RWPE1 (cell line): ENCODE measurements around the gene MRPL37.

ENCODE experiments used
- CTCF ChIA-PET: fragments of 350-600 bp; sonication (Branson Sonifier 250); formaldehyde crosslinking; extraction: SDS; loops from one replicate; lab custom pipeline; 2021; lab: Yijun Ruan, JAX
- POLR2A ChIA-PET: fragments of 400-600 bp; formaldehyde crosslinking; extraction: SDS; loops from one replicate; lab custom pipeline; 2020; ENCODE audit warnings: antibody characterized with exemption; ENCODE audit not compliant: low non-redundant PET; lab: Yijun Ruan, JAX
- DNase-seq: peaks from one replicate; pipeline ENCODE4 v3.0.0; 2012; ENCODE audit warnings: low spot score
- H3K27ac ChIP-seq: fragments of 450-650 bp; 2 replicates; pipeline ENCODE4 v1.5.1; 2017
- CTCF ChIP-seq: fragments of 450-650 bp; conservative IDR thresholded peaks from 2 replicates; pipeline ENCODE4 v1.5.1; 2017; ENCODE audit warnings: low read depth, mild to moderate bottlenecking

Gene MRPL37

GRCh38 chr1:54212872-54213271 is 12.9 kb downstream of the MRPL37 start:
- ChIA-PET POLR2A (no interaction called here), CTCF (interaction anchor here (0.5 kb wide), 1 partner anchor 108 kb away, joined by 3 read pairs; no protein-coding TSS in a partner anchor)
- TF ChIP-seq CTCF, result no peak
- no peak overlapping the region for H3K27ac ChIP-seq
- DNase-seq, result no peak

GRCh38 chr1:54215523-54215922 is 15.6 kb downstream of the MRPL37 start:
- ChIA-PET POLR2A (no interaction called here), CTCF (interaction anchor here (0.7 to 1.6 kb wide), 3 partner anchors 9 to 88 kb away, joined by 3 to 4 read pairs (median 3); no protein-coding TSS in a partner anchor)
- no peak overlapping the region for H3K27ac ChIP-seq
- TF ChIP-seq CTCF, result no peak
- no peak for DNase-seq

- ChIA-PET POLR2A (no interaction called here), CTCF (interaction anchor here (0.6 to 0.9 kb wide), 2 partner anchors 35 to 350 kb away, joined by 3 to 4 read pairs; no protein-coding TSS in a partner anchor)
- no peak for DNase-seq
- peak overlapping the region; percentile 59 for H3K27ac ChIP-seq
- no peak for TF ChIP-seq CTCF
Measured at GRCh38 chr1:54218883-54219687, 19.1 kb downstream of the MRPL37 start.

GRCh38 chr1:54219688-54220003 is 19.7 kb downstream of the MRPL37 start:
- TF ChIP-seq CTCF, result no peak
- H3K27ac ChIP-seq, result peak overlapping the region; percentile 59
- ChIA-PET CTCF (interaction anchor here (0.6 kb wide), 1 partner anchor 351 kb away, joined by 4 read pairs; no protein-coding TSS in a partner anchor), POLR2A (no interaction called here)
- DNase-seq, result no peak

- peak overlapping the region; percentile 44 for H3K27ac ChIP-seq
Measured at GRCh38 chr1:54220004-54220811, 20.2 kb downstream of the MRPL37 start.

More at GRCh38 chr1:54220004-54220811, 20.2 kb downstream of the MRPL37 start:
- ChIA-PET POLR2A (interaction anchor here (0.6 kb wide), 1 partner anchor 520 kb away, joined by 3 read pairs; no protein-coding TSS in a partner anchor), CTCF (interaction anchor here (1.2 kb wide), 1 partner anchor 270 kb away, joined by 3 read pairs; no protein-coding TSS in a partner anchor)
- no peak for TF ChIP-seq CTCF
- no peak for DNase-seq
